Karpas-422 (cell line): ENCODE data around the gene GGA2. TPM values are rescaled to one million over a fixed set of nuclear protein-coding genes. Genes with fewer than 3 reads are reported as not detected.

Experiments used
- DNase-seq: peaks from one replicate; pipeline ENCODE4 v3.0.0-alpha.2; 2015
- H2AFZ ChIP-seq: fragments of 200-600 bp; sonication (generic); 2 replicates; pipeline ENCODE4 v1.6.1; 2014; ENCODE audit warnings: antibody characterized with exemption, low read length, mixed read lengths
- H3K27ac ChIP-seq: fragments of 200-600 bp; sonication (generic); 2 replicates; pipeline ENCODE4 v1.5.1; 2014; ENCODE audit warnings: mild to moderate bottlenecking, low read length, moderate library complexity
- H3K27me3 ChIP-seq: fragments of 200-600 bp; sonication (generic); 2 replicates; pipeline ENCODE4 v1.6.1; 2014; ENCODE audit warnings: low read length, mixed read lengths
- H3K36me3 ChIP-seq: fragments of 200-600 bp; sonication (generic); 2 replicates; pipeline ENCODE4 v1.6.1; 2014; ENCODE audit warnings: low read length, mixed read lengths; ENCODE audit not compliant: insufficient read depth
- H3K4me1 ChIP-seq: fragments of 200-600 bp; sonication (generic); 2 replicates; pipeline ENCODE4 v1.6.1; 2014; ENCODE audit warnings: mild to moderate bottlenecking, low read length, mixed read lengths
- H3K4me2 ChIP-seq: fragments of 200-600 bp; sonication (generic); 2 replicates; pipeline ENCODE4 v1.6.1; 2014; ENCODE audit warnings: low read length, low read depth, mild to moderate bottlenecking; ENCODE audit not compliant: poor library complexity, severe bottlenecking
- H3K4me3 ChIP-seq: fragments of 200-600 bp; sonication (generic); 2 replicates; pipeline ENCODE4 v1.5.1; 2014; ENCODE audit warnings: mild to moderate bottlenecking, antibody characterized with exemption, low read length, mixed read lengths
- H3K79me2 ChIP-seq: fragments of 200-600 bp; sonication (generic); 2 replicates; pipeline ENCODE4 v1.6.1; 2014; ENCODE audit warnings: mild to moderate bottlenecking, low read length, mixed read lengths
- H3K9ac ChIP-seq: fragments of 200-600 bp; sonication (generic); 2 replicates; pipeline ENCODE4 v1.6.0; 2014; ENCODE audit warnings: low read length
- H3K9me2 ChIP-seq: fragments of 200-600 bp; sonication (generic), shearing (Covaris generic); replicated peaks from 2 replicates; pipeline ENCODE4 v1.6.0; 2014; ENCODE audit warnings: mild to moderate bottlenecking, low read length, moderate library complexity; ENCODE audit not compliant: insufficient read depth
- H3K9me3 ChIP-seq: fragments of 300-700, 200-600 bp; sonication (generic); 2 replicates; pipeline ENCODE4 v1.6.1; 2014; ENCODE audit warnings: low read length, mixed read lengths
- H4K20me1 ChIP-seq: fragments of 200-600 bp; sonication (generic); 2 replicates; pipeline ENCODE4 v1.6.1; 2014; ENCODE audit warnings: mild to moderate bottlenecking, antibody characterized with exemption, low read length, low read depth; ENCODE audit not compliant: insufficient read depth
- total RNA-seq: library from RNA; depleted of rRNA; stranded (reverse); fragments of >200 nt; shearing (Covaris generic); gene quantifications from 2 replicates; pipeline ENCODE4 v1.2.3, GENCODE V29; 2014; ENCODE audit warnings: low replicate concordance

The GGA2 gene
- total RNA-seq, 1 experiment from 2014 or later: 109 TPM

DNA sequence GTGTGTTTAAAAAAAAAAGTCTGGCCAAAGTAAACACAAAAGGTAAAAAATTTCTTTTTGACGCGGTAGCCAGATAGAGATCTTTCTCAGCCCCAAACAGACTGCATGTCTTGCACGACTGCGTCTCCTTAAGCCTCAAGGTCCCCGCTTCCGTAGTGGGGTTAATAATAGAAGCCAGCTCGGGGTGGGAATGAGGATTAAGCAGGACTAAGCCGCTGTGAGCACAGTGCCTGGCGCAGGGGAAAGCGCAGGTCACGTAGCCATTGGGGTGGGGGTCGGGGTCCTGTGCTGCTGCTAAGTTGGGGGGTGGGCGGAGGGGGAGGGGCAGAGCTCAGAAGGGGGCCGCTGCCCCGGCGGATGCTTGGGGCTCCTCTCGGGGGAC lies 521 bp downstream of the GGA2 start:
- Histone ChIP-seq H3K36me3 (peaks cover 10% of the 10 kb centered on the region), H3K9ac (peak overlapping the region; percentile 92), H3K4me1 (peaks cover 68% of the 10 kb centered on the region), H3K4me2 (peak overlapping the region; percentile 88), H4K20me1 (peaks cover 39% of the 10 kb centered on the region), H2AFZ (no peak overlapping the region), H3K9me3 (no peaks in the 10 kb centered on the region), H3K9me2 (no peaks in the 10 kb centered on the region), H3K79me2 (peaks cover 57% of the 10 kb centered on the region), H3K27ac (peak overlapping the region; percentile 90), H3K27me3 (no peaks in the 10 kb centered on the region), H3K4me3 (peak overlapping the region; percentile 99)
- DNase-seq: peak; percentile 73

DNA sequence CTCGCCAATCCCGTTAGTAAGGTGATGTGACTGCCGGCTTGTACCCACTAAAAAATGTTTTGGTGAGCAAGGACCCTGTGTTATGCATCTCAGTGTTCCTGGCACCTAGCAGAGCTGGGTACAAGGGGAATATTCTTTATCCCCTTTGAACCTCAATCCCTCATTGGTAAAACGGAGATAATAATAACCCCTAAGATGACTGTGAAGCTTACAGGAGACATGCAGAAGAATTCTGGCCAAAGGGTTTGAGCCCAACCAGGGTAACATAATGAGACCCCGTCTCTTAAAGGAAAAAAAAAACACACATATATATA lies 896 bp downstream of the GGA2 start:
- H3K4me2 ChIP-seq: peak overlapping the region; percentile 88
- peaks cover 61% of the 10 kb centered on the region for H3K79me2 ChIP-seq
- H3K27ac ChIP-seq: peak overlapping the region; percentile 90
- H3K9ac ChIP-seq: peak overlapping the region; percentile 92
- H2AFZ ChIP-seq: no peak overlapping the region
- no peak for DNase-seq
- H3K4me1 ChIP-seq: peaks cover 72% of the 10 kb centered on the region
- H3K9me2 ChIP-seq: no peaks in the 10 kb centered on the region
- H4K20me1 ChIP-seq: peaks cover 43% of the 10 kb centered on the region
- H3K27me3 ChIP-seq: no peaks in the 10 kb centered on the region
- peaks cover 11% of the 10 kb centered on the region for H3K36me3 ChIP-seq
- H3K4me3 ChIP-seq: peak overlapping the region; percentile 99
- no peaks in the 10 kb centered on the region for H3K9me3 ChIP-seq

DNA sequence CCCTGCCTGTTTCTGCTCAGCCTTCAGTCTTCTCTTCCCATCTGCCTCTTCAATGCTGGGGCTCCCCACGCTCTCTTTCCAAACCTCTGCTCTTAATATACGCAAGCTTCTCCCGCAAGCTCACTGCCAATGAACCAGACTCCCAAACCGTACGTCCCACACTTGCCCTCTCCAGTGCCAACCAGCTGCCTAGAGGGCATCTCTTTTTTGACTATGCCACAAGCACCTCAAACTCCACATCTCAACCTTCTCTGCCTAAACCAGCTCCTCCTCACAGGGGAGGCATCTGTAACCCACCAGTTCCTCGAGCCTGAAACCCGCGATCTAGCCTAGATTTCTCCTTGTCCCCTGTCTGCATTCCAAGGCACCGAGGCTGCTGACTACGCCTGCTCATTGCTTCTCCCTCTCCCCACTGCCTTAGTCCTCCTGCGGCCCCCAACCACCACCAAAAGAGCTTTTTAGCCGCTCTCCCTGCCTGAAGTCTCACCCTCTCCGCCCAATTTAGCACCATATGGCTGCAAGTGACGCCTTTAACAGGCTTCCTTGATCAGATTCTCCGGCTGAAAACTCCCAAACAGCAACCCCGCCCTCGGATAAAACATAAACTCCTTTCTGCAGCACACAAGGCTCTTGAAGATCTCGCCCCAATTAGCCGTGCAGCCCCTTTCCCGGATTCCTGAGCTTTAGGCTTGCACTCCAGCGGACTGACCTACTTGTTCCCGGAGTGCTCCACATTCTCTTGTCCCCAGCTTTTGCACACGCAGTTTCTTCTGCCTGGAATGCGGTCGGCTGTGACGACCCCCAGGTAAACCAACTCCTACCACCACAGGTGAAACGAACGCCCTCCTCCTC lies 1.5 kb downstream of the GGA2 start:
- Histone ChIP-seq H3K4me1 (peaks cover 78% of the 10 kb centered on the region), H3K27ac (peak overlapping the region; percentile 90), H3K79me2 (peaks cover 67% of the 10 kb centered on the region), H3K27me3 (no peaks in the 10 kb centered on the region), H3K9me3 (no peaks in the 10 kb centered on the region), H4K20me1 (peaks cover 48% of the 10 kb centered on the region), H3K36me3 (peaks cover 15% of the 10 kb centered on the region), H3K4me3 (peak overlapping the region; percentile 99), H3K9ac (peak overlapping the region; percentile 92), H2AFZ (no peak overlapping the region), H3K9me2 (no peaks in the 10 kb centered on the region), H3K4me2 (peak overlapping the region; percentile 88)
- DNase-seq: peak; percentile 51

DNA sequence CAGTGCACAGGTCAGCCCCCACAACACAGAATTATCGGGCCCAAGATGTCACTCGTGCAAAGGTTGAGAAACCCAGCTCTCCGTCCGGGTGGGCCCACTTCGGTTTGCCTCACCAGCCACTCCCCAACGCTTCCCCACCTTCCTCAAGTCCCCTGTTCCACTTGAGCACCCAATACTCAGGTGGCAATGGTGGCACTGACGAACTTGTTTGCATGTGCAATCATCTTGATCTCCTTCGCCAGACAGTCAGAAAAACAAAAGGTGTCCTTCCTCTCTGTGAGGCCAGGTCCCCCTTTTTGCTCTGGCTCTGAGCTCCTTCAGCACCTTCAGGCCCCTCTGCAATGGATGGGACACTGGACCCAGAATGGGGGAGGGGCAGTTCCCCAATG lies 3.7 kb downstream of the GGA2 start:
- no peaks in the 10 kb centered on the region for H3K9me2 ChIP-seq
- peak overlapping the region; percentile 90 for H3K27ac ChIP-seq
- peaks cover 89% of the 10 kb centered on the region for H3K79me2 ChIP-seq
- peaks cover 84% of the 10 kb centered on the region for H3K4me1 ChIP-seq
- peaks cover 67% of the 10 kb centered on the region for H4K20me1 ChIP-seq
- no peaks in the 10 kb centered on the region for H3K9me3 ChIP-seq
- DNase-seq: peak; percentile 69
- H2AFZ ChIP-seq: no peak overlapping the region
- peak overlapping the region; percentile 60 for H3K4me3 ChIP-seq
- peak overlapping the region; percentile 63 for H3K9ac ChIP-seq
- H3K27me3 ChIP-seq: no peaks in the 10 kb centered on the region
- H3K4me2 ChIP-seq: peak overlapping the region; percentile 88
- peaks cover 26% of the 10 kb centered on the region for H3K36me3 ChIP-seq

DNA sequence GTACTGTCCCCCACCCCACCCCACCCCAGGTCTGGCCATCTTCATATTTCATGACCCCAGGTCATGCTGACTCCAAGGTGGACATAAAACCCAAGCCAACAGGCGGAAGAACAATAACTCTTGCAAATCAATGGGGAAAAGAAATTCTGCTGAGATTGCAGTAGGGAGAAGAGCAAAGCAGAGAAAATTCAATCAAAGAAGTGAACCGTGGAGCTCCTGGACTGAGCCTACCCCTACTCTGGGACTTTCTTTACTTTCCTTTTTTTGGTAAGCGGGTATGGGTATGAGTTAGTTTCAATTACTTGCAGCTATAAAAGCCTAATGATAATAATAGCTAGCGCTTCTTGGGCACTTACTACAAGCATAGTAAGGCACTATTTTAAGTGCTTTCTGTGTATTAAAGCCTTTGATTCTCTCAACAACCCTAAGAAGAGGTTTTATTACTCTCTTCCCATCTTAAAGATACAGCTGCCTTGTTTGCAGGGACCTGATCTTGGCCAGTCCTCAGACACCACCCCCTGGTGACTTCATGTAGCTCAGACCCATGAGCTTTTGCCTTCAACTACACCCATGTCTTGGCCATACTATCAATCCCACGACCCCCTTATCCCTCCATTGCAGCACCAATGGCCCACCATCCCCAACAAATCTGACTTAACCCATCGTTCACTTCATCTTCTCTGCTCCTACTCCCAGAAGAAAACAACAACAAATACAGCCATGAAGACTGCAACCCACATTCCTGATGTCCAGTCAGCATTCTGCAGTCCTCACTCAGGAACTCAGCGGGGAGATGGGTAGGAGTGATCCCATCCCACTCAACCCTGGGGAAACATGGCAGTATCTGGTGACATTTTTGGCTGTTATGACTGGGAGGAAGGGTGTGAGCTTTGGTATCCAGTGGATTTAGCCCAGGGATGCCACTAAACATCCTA lies 4.4 kb downstream of the GGA2 start:
- H3K79me2 ChIP-seq: peaks cover 96% of the 10 kb centered on the region
- H3K27me3 ChIP-seq: no peaks in the 10 kb centered on the region
- H3K9me2 ChIP-seq: no peaks in the 10 kb centered on the region
- peaks cover 74% of the 10 kb centered on the region for H4K20me1 ChIP-seq
- peaks cover 32% of the 10 kb centered on the region for H3K36me3 ChIP-seq
- H3K9me3 ChIP-seq: no peaks in the 10 kb centered on the region
- peak overlapping the region; percentile 63 for H3K9ac ChIP-seq
- peak overlapping the region; percentile 90 for H3K27ac ChIP-seq
- peak; percentile 67 for DNase-seq
- H3K4me2 ChIP-seq: peak overlapping the region; percentile 88
- peaks cover 84% of the 10 kb centered on the region for H3K4me1 ChIP-seq
- H3K4me3 ChIP-seq: peak overlapping the region; percentile 60
- no peak overlapping the region for H2AFZ ChIP-seq

DNA sequence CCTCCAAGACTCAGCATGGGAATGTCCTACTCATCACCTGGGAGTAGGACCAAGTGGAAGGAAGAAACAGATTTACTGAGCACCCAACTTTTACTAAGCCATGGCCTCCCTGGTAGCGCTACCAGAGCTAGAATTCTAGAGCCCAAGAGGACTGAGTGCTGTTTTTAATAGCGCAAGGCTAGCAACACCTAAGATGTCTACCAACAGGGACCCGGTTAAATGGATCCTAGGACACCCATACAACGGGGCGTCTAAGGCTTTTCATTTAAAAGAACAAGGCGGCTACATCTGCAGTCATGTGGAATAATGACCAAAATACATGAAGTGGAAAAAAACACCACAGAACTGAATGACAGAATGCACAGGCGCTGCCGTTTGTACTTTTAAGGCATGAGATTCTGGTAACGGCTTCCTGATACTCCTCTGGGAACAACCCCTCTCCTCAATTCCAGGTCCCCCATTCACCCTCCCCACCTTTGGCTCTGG lies 5.1 kb downstream of the GGA2 start:
- Histone ChIP-seq H3K27ac (peak overlapping the region; percentile 90), H3K9ac (0 out of 2 replicates have a peak overlapping the region, but pooled peaks have one; percentile 63), H3K4me2 (peak overlapping the region; percentile 88), H3K27me3 (no peaks in the 10 kb centered on the region), H3K79me2 (peaks cover 100% of the 10 kb centered on the region), H3K4me3 (peak overlapping the region; percentile 60; the same call in 1 of the 2 replicates), H3K9me3 (no peaks in the 10 kb centered on the region), H3K36me3 (peaks cover 35% of the 10 kb centered on the region), H2AFZ (no peak overlapping the region), H3K9me2 (no peaks in the 10 kb centered on the region), H3K4me1 (peaks cover 85% of the 10 kb centered on the region), H4K20me1 (peaks cover 81% of the 10 kb centered on the region)
- DNase-seq: no peak

DNA sequence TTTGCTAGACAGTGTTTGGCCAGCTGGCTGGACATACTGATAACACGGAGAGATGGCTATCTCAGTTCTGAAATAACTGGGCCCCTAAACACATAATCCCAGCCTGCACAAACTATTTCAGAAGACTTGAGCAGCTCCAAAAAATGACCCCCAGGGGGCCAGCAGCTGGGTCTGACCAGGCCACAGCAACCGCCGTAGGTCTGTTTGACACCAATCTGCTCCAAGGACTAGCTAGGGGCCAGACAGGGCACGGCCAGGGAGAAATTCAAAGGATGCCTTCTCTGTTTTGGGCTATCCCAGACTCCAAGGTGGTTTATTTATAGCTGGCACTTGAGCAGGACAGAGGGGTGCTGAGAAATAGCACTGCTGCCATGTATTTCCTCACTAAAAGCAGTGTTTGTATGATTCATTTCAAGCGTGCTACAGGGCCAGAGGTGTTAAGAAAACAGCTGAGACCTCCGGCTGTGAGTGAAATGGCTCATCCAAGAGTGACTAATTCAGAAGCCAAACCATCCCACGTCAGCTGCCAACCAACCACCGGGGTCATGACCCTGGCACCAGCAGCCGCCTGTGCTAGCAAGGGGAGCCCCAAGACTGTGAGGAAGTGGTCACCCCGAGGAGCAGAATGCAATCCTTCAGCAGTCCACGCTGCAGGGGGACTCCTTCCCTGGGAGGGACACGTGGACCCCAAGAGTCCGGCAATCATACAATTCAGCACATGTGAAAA lies 5.7 kb downstream of the GGA2 start:
- no peak overlapping the region for H3K9ac ChIP-seq
- H4K20me1 ChIP-seq: peaks cover 85% of the 10 kb centered on the region
- H3K4me1 ChIP-seq: peaks cover 91% of the 10 kb centered on the region
- H2AFZ ChIP-seq: no peak overlapping the region
- H3K9me2 ChIP-seq: no peaks in the 10 kb centered on the region
- no peaks in the 10 kb centered on the region for H3K27me3 ChIP-seq
- no peaks in the 10 kb centered on the region for H3K9me3 ChIP-seq
- H3K4me3 ChIP-seq: no peak overlapping the region
- H3K79me2 ChIP-seq: peaks cover 100% of the 10 kb centered on the region
- H3K27ac ChIP-seq: peak overlapping the region; percentile 90
- H3K36me3 ChIP-seq: peaks cover 38% of the 10 kb centered on the region
- H3K4me2 ChIP-seq: peak overlapping the region; percentile 88
- no peak for DNase-seq
